Muscle layer of colon (tissue), 2 donors: Measurements from ENCODE around the gene MAPKAP1.

Experiments used
- H3K27ac ChIP-seq: one replicate; pipeline ENCODE4 v1.7.0; 2013; ENCODE audit warnings: low read depth, mild to moderate bottlenecking, low read length, moderate library complexity
- H3K27me3 ChIP-seq, 2 donors: one replicate each; pipeline ENCODE4 v1.7.0; 2013; ENCODE audit warnings: low read length in 2 of 2, mild to moderate bottlenecking in 2 of 2; ENCODE audit not compliant: insufficient read depth in 2 of 2, control insufficient read depth in 1 of 2
- H3K36me3 ChIP-seq: one replicate; pipeline ENCODE4 v1.7.0; 2013; ENCODE audit warnings: mild to moderate bottlenecking, low read length; ENCODE audit not compliant: insufficient read depth
- H3K4me1 ChIP-seq: one replicate; pipeline ENCODE4 v1.7.0; 2013; ENCODE audit warnings: mild to moderate bottlenecking, low read length; ENCODE audit not compliant: insufficient read depth
- H3K4me3 ChIP-seq, 2 donors: one replicate each; pipeline ENCODE4 v1.7.0; 2013; ENCODE audit warnings: low read length in 2 of 2, low read depth in 1 of 2, mild to moderate bottlenecking in 1 of 2, moderate library complexity in 1 of 2
- H3K9ac ChIP-seq: one replicate; pipeline ENCODE4 v1.7.0; 2013; ENCODE audit warnings: low read length
- H3K9me3 ChIP-seq: one replicate; pipeline ENCODE4 v1.7.0; 2013; ENCODE audit warnings: mild to moderate bottlenecking, low read length
- donor health status: abdominal sarcoma.
- donor health status: Adenocarcinoma of cecum.

The MAPKAP1 gene

GRCh38 chr9:125470189-125470588 is 236.8 kb downstream of the MAPKAP1 start:
- H3K27me3 ChIP-seq = no peaks in the 10 kb centered on the region
- H3K36me3 ChIP-seq = no peaks in the 10 kb centered on the region
- H3K4me1 ChIP-seq = peaks cover 35% of the 10 kb centered on the region
- no peak overlapping the region for H3K9ac ChIP-seq
- no peak overlapping the region for H3K4me3 ChIP-seq
- H3K27ac ChIP-seq = peak overlapping the region; percentile 7
- H3K9me3 ChIP-seq = no peaks in the 10 kb centered on the region

DNA sequence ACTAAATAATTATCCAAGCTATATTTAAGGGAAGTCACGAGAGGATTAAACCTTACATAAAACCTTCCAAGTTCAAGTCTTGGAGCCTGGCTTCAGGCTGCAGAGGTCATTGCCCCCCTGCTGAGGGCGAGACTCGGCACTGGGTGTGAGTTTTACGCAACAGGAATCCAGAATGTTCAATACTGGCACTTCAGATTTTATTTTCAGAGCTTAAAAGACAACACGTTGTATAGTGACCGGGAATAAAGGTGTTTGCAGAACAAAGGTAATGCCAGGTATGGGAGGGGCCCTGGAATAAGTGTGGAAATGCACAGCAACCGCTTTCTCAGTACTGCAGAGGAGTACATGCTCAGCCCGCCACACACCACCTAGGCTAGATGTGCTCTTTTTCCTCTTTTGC is 238.4 kb downstream of the MAPKAP1 start:
- Histone ChIP-seq H3K9ac (no peak overlapping the region), H3K36me3 (no peaks in the 10 kb centered on the region), H3K27me3 (no peaks in the 10 kb centered on the region), H3K9me3 (no peaks in the 10 kb centered on the region), H3K27ac (no peak overlapping the region), H3K4me1 (peaks cover 23% of the 10 kb centered on the region), H3K4me3 (no peak overlapping the region)

- Histone ChIP-seq H3K27me3 (no peaks in the 10 kb centered on the region), H3K27ac (peak overlapping the region; percentile 29), H3K9ac (no peak overlapping the region), H3K4me1 (peaks cover 10% of the 10 kb centered on the region), H3K4me3 (no peak overlapping the region), H3K36me3 (no peaks in the 10 kb centered on the region), H3K9me3 (no peaks in the 10 kb centered on the region)
Observed at GRCh38 chr9:125467116-125467740, 239.8 kb downstream of the MAPKAP1 start.

GRCh38 chr9:125466411-125466810 is 240.6 kb downstream of the MAPKAP1 start:
- Histone ChIP-seq H3K9ac (no peak overlapping the region), H3K9me3 (no peaks in the 10 kb centered on the region), H3K4me1 (peaks cover 6% of the 10 kb centered on the region), H3K4me3 (no peak overlapping the region), H3K27ac (peak overlapping the region; percentile 7), H3K27me3 (no peaks in the 10 kb centered on the region), H3K36me3 (no peaks in the 10 kb centered on the region)

DNA sequence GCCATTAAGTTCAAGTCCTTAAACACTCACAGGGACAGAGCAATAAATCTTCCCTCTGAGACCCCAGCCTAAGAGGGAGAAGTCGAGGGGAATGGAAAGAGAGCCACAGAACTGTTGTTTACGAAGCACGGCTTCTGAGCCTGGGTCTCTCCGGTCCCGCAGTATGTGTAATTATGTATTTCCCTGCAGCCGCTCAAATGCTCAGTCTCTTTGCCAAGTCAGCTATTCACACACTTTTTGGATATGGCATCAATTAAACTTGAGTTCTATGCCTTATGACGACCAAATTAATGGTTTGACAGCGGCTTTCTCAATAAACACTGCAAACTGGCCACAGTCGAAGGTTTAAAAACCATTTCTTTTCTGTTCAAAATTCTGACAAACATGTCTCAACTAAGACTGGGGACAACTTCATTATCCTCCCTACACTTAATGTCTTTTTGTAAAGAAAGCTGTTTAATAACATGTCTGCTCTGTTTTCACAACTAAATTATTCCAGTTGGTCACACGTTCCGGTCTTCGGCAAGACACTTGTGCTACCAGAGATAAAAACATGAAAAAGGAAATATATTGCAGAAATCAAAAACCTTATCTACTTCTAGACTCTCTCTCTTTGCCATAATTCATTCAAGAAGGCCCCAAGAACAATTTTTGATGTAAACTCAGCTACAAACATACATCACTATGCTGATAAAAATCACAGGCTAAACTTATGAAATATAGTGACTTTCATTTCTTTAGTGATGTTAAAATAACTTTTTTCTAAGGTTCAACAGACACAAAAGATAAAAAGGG is 242.2 kb downstream of the MAPKAP1 start:
- Histone ChIP-seq H3K27ac (no peak overlapping the region), H3K4me1 (no peaks in the 10 kb centered on the region), H3K27me3 (no peaks in the 10 kb centered on the region), H3K9ac (no peak overlapping the region), H3K9me3 (no peaks in the 10 kb centered on the region), H3K4me3 (no peak overlapping the region), H3K36me3 (no peaks in the 10 kb centered on the region)

DNA sequence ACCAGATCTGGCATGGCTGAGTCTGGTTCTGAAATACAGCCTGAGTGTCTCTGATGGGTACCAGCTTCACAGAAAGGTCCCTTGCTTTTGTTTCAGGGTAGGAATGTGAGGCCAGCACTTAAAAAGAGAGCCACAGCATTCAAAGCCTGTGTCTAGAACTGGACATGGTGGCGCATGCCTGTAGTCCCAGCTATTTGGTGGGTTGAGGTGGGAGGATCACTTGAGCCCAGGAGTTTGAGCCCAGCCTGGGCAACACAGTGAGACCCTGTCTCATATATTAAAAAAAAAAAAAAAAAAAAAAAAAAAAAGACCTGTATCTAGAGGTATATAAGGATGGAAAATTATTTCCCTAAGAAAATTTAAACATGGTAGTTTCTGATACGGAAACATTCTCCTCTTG is 243.1 kb downstream of the MAPKAP1 start:
- H3K27me3 ChIP-seq = no peaks in the 10 kb centered on the region
- no peaks in the 10 kb centered on the region for H3K4me1 ChIP-seq
- no peak overlapping the region for H3K4me3 ChIP-seq
- H3K9me3 ChIP-seq = no peaks in the 10 kb centered on the region
- no peak overlapping the region for H3K9ac ChIP-seq
- H3K27ac ChIP-seq = no peak overlapping the region
- no peaks in the 10 kb centered on the region for H3K36me3 ChIP-seq

DNA sequence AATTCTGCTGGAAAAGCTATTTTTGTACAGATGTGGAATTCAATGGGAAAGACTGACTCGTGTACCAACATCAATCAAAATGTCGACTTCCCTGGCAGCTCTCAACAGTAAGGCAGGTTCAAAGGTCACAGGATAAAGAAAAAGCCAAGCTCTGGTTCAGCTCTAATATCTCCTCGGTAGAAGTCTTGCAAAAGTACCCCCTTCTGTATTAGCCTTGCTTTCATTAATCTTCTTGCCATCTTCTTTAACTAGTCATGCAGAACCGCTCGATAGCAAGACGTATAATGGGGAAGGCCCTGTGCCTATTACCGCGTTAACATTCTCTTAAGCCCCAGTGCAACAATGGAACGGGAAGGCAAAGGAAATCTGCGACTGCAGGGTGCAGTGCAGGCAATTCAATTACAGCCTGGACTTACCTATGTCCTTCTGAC is 244.1 kb downstream of the MAPKAP1 start:
- H3K27me3 ChIP-seq = no peaks in the 10 kb centered on the region
- H3K27ac ChIP-seq = no peak overlapping the region
- H3K4me3 ChIP-seq = no peak overlapping the region
- no peaks in the 10 kb centered on the region for H3K4me1 ChIP-seq
- no peaks in the 10 kb centered on the region for H3K9me3 ChIP-seq
- H3K9ac ChIP-seq = no peak overlapping the region
- no peaks in the 10 kb centered on the region for H3K36me3 ChIP-seq

- Histone ChIP-seq H3K27me3 (no peaks in the 10 kb centered on the region), H3K9ac (no peak overlapping the region), H3K36me3 (no peaks in the 10 kb centered on the region), H3K9me3 (no peaks in the 10 kb centered on the region), H3K4me1 (no peaks in the 10 kb centered on the region), H3K4me3 (no peak overlapping the region), H3K27ac (peak overlapping the region; percentile 56)
Observed at GRCh38 chr9:125461636-125462190, 245.3 kb downstream of the MAPKAP1 start.

DNA sequence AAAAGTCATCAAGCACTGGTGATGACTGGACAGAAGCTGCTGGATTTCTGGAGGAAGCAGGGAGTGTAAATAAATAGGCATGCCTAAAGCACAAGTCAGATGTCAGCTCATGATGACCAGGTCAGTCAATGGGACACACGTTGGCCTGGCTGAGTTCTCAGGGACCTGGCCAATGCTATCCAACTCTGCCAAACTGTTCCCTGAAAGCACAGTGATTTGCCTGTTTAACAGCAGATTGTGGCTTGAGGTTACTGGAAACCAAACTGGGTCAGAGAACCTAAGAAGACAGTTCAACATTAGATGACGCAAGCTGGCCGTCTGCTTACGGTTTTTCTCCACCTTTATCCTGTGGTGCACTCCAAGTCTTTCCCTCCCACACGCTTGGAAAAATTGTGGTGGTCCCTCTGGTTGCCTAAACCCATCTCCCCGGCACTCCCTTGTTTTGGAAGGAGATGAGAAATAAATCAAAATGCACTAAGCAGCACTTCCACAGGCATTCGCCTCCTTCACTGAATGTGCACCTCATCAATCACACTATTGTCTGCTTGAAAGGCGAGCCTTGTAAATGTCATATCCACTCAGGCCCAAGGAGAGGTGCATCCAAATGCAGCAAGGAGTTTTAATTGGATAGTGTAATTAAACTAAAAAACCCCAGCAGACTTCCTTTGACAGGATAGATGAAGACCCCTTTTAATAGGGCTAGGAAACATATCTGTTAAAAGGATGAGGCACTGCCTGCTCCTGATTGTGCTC is 245.9 kb downstream of the MAPKAP1 start:
- Histone ChIP-seq H3K36me3 (no peaks in the 10 kb centered on the region), H3K27ac (no peak overlapping the region), H3K4me3 (no peak overlapping the region), H3K27me3 (no peaks in the 10 kb centered on the region), H3K9me3 (no peaks in the 10 kb centered on the region), H3K9ac (no peak overlapping the region), H3K4me1 (no peaks in the 10 kb centered on the region)

- Histone ChIP-seq H3K27me3 (no peaks in the 10 kb centered on the region), H3K27ac (no peak overlapping the region), H3K4me1 (no peaks in the 10 kb centered on the region), H3K4me3 (no peak overlapping the region), H3K36me3 (no peaks in the 10 kb centered on the region), H3K9ac (no peak overlapping the region), H3K9me3 (no peaks in the 10 kb centered on the region)
Observed at GRCh38 chr9:125460346-125460745, 246.7 kb downstream of the MAPKAP1 start.

DNA sequence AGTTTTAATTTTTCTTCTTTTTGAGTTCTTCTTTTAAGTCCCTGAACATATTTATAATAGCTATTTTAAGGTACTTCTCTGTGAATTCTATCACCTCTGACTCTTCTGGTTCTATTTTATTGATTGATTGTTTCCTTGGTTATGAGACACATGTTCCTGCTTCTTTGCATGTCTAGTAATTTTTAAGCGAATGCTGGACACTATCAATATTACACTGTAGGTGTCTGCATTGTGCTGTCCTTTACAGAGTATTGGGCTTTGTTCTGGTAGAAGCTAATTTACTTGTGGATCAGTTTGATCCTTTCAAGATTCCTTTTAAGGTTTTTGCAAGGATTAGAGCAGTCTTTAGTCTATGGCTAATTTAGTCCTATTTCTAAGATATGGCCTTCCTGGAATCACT is 249.7 kb downstream of the MAPKAP1 start:
- Histone ChIP-seq H3K9ac (no peak overlapping the region), H3K9me3 (no peaks in the 10 kb centered on the region), H3K4me1 (no peaks in the 10 kb centered on the region), H3K4me3 (no peak overlapping the region), H3K27me3 (no peaks in the 10 kb centered on the region), H3K36me3 (no peaks in the 10 kb centered on the region), H3K27ac (no peak overlapping the region)
